ENCODE results near the gene PDIA5. TPM values are rescaled to one million over a fixed set of nuclear protein-coding genes. Genes with fewer than 3 reads are reported as not detected.

PDIA5 gene
- total RNA-seq, 4 donors from 2014 or later = 34.0 to 52.4 (median 44.6) TPM

DNA sequence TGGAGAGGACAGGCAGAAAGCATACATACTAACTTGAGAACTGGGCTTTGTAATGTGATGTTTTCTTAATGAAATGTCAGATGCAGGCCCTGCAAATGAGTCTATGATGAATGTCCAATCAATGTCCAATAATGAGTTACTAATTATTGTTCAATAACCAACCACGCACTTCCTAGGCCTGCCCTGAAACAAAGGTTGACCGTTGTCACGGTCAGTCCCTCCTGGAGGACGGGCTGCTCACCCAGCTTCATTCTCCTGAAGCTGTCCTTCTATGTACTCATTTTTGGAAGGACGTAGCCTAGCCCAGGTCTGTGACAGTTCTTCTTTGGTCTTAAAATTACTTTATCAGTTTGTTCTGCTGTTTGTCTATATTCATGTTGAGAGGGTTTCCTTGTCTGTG is 8.3 kb upstream of the PDIA5 start:
- DNase-seq = no peak
- Histone ChIP-seq H3K36me3 (no peaks in the 10 kb centered on the region), H3K27ac (no peak overlapping the region), H3K27me3 (no peaks in the 10 kb centered on the region), H3K4me3 (replicated peaks in 1 of 3) (no peak overlapping the region), H3K9me3 (no peaks in the 10 kb centered on the region), H3K4me1 (no peaks in the 10 kb centered on the region)
- WGBS, 2 donors = 86 to 98% methylated on average over 5 of the region's 5 CpGs
- no peak for TF ChIP-seq POLR2A (IDR thresholded peaks at IDR 0.05)
- TF ChIP-seq, protein P1, sequence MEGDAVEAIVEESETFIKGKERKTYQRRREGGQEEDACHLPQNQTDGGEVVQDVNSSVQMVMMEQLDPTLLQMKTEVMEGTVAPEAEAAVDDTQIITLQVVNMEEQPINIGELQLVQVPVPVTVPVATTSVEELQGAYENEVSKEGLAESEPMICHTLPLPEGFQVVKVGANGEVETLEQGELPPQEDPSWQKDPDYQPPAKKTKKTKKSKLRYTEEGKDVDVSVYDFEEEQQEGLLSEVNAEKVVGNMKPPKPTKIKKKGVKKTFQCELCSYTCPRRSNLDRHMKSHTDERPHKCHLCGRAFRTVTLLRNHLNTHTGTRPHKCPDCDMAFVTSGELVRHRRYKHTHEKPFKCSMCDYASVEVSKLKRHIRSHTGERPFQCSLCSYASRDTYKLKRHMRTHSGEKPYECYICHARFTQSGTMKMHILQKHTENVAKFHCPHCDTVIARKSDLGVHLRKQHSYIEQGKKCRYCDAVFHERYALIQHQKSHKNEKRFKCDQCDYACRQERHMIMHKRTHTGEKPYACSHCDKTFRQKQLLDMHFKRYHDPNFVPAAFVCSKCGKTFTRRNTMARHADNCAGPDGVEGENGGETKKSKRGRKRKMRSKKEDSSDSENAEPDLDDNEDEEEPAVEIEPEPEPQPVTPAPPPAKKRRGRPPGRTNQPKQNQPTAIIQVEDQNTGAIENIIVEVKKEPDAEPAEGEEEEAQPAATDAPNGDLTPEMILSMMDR (IDR thresholded peaks at IDR 0.05) = no peak
- intact Hi-C loops (cut with DNase I) = no loop called here

DNA sequence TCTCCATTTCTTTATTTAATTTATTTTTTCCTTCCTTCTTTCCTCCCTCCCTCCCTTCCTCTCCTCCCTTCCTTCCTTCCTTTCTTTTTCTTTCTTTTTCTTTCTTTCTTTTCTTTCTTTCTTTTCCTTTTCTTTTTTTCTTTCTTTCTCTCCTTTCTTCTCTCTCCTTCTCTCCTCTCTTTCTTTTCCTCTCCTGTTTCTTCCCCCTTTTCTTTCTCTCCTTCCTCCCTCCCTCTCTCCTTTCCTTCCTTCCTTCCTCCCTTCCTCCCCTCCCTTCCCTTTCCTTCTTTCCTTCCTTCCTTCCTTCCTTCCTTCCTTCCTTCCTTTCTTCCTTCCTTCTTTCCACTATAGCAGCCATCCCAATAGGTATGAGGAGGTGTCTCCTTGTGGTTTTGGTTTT is 6.8 kb upstream of the PDIA5 start:
- no peak for DNase-seq
- Histone ChIP-seq H3K4me1 (no peaks in the 10 kb centered on the region), H3K9me3 (no peaks in the 10 kb centered on the region), H3K36me3 (no peaks in the 10 kb centered on the region), H3K27ac (no peak overlapping the region), H3K4me3 (replicated peaks in 1 of 3) (no peak overlapping the region), H3K27me3 (no peaks in the 10 kb centered on the region)
- TF ChIP-seq, protein P1 (IDR thresholded peaks at IDR 0.05) = no peak
- no peak for TF ChIP-seq POLR2A (IDR thresholded peaks at IDR 0.05)
- intact Hi-C loops (cut with DNase I) = no loop called here

DNA sequence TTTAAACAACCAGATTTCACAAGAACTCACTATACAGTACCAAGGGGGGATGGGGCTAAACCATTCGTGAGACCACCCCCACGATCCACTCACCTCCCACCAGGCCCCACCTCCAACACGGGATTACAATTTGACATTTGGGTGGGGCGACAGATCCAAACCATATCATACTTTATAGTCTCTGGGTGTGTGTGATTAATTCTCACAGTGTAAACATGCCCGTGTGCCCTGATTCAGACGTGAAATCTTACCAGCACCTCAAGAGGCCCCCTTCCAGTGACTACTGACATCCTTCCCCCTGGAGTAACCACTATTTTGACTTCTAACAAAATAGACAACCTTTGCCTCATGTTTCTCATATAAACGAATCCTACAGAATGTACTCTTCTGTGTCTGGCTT is 5.0 kb upstream of the PDIA5 start:
- Histone ChIP-seq H3K27me3 (no peaks in the 10 kb centered on the region), H3K4me1 (peaks cover 0 to 4% of the 10 kb centered on the region in 2 donors), H3K36me3 (no peaks in the 10 kb centered on the region), H3K27ac (no peak overlapping the region), H3K4me3 (replicated peaks in 1 of 3) (no peak overlapping the region), H3K9me3 (no peaks in the 10 kb centered on the region)
- intact Hi-C loops (cut with DNase I) = no loop called here
- no peak for DNase-seq
- no peak for TF ChIP-seq POLR2A (IDR thresholded peaks at IDR 0.05)
- TF ChIP-seq, protein P1 (IDR thresholded peaks at IDR 0.05) = no peak
- 84 to 86% methylated on average over 7 of the region's 7 CpGs for WGBS, 2 donors

DNA sequence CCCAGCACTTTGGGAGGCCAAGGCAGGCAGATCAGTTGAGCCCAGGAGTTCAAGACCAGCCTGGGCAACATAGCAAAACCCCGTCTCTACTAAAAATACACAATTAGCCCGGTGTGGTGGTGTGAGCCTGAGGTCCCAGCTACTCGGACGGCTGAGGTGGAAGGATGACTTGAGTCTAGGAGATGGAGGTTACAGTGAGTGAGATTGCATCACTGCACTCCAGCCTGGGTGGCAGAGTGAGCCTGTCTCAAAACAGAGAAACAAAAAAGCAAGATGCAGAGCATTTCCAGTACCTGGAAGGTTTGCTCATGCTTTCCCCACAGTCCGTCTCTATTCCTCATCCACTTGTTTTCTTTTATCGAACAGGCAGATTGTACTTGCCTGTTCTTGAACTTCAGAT is 3.8 kb upstream of the PDIA5 start:
- Histone ChIP-seq H3K36me3 (no peaks in the 10 kb centered on the region), H3K9me3 (no peaks in the 10 kb centered on the region), H3K4me3 (replicated peaks in 1 of 3) (no peak overlapping the region), H3K27ac (no peak overlapping the region), H3K27me3 (no peaks in the 10 kb centered on the region), H3K4me1 (peaks cover 6 to 7% of the 10 kb centered on the region in 2 donors)
- no peak for DNase-seq
- intact Hi-C loops (cut with DNase I) = no loop called here
- TF ChIP-seq, protein P1 (IDR thresholded peaks at IDR 0.05) = no peak
- TF ChIP-seq POLR2A (IDR thresholded peaks at IDR 0.05) = no peak
- WGBS, 2 donors = 90 to 91% methylated on average over 6 of the region's 6 CpGs

DNA sequence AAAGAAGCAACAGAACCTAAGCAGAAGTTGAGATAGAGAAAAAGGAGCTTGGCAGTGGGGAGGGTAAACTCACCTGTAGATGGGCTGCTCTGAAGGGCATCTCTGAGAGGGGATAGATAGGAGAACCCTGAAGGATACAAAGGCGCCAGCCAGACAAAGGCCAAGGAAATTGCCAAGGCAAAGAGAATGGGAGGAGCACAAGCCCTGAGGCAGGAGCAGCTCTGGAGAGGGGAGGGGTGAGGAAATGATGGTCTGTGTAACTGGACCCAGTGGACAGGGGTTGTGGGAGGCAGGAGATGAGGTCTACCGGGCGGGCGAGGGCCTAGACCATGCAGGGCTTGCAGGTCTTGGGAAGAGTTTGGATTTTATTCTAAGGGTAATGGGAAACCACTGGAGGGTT is 2.3 kb upstream of the PDIA5 start:
- Histone ChIP-seq H3K4me3 (replicated peaks in 1 of 3) (no peak overlapping the region), H3K36me3 (no peaks in the 10 kb centered on the region), H3K27me3 (no peaks in the 10 kb centered on the region), H3K4me1 (peaks cover 17 to 20% of the 10 kb centered on the region in 2 donors), H3K27ac (no peak overlapping the region), H3K9me3 (no peaks in the 10 kb centered on the region)
- 96 to 99% methylated on average over 4 of the region's 4 CpGs for WGBS, 2 donors
- TF ChIP-seq, protein P1 (IDR thresholded peaks at IDR 0.05) = no peak
- no peak for TF ChIP-seq POLR2A (IDR thresholded peaks at IDR 0.05)
- no peak for DNase-seq
- intact Hi-C loops (cut with DNase I) = no loop called here
